ENCODE results near the gene UGT1A6.
"Not testable (repeated sequence)": the region's sequence is repeated elsewhere in the genome, so short reads cannot be mapped to it uniquely, and the experiment has no call there.

Gene UGT1A6

DNA sequence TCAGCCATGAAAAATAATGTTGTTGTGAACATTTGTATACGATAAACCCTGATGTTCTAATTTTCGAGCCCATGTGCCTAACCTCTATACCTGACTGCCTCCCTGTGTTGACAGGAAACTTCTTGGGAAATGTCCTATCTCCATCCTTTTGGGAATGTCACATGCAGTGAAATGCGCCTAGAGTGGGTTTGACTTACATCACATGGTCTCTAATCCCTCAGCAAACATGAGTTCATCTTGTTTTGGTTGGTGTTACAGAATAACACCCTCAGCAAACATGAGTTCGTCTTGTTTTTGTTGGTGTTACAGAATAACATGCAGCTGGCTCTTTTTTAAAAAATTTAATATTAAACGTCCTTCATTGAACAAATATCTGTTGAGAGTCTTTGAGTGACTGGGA, 4.3 kb upstream of the UGT1A6 start:
- DNase-seq, result no peak

DNA sequence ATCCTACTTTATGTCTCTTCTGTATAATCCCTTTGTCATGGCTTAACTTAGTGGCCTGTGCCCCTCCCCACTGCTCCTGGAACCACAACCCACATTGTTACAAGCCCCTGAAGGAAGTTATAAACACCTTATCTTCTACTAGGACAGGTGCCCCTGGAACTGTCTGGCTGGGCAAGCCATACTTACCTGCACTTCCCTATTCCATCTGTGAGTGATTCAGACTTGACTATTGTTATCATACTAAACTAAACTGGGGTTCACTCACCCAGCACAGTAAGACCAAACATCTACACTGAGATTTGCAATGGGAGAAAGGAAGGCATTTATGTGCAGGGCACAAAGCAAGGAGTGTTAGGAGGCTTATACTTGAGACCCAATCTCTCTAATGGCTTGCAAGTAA, 3.7 kb upstream of the UGT1A6 start:
- DNase-seq, result no peak

DNA sequence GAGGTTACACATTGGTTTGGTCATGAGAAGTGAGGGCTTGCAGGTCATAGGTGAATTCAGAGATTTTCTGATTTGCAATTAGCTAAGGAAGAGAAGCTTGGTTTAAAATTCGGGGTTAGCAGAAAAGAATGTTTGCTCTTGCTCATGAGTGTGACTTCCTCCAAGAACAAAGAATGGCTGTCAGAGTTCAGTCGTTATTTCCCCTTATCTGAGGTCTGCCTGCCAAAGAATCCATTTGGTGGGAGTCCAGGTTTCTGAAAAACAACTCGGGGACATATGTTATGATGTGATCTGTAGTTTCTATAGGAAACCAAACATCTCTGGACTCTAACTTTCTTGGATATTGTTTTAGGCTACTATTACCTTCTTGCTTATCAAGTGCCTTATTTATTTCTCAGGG, 3.2 kb upstream of the UGT1A6 start:
- DNase-seq, result no peak

GRCh38 chr2:233690444-233690843, 2.2 kb upstream of the UGT1A6 start:
- DNase-seq, result no peak

DNA sequence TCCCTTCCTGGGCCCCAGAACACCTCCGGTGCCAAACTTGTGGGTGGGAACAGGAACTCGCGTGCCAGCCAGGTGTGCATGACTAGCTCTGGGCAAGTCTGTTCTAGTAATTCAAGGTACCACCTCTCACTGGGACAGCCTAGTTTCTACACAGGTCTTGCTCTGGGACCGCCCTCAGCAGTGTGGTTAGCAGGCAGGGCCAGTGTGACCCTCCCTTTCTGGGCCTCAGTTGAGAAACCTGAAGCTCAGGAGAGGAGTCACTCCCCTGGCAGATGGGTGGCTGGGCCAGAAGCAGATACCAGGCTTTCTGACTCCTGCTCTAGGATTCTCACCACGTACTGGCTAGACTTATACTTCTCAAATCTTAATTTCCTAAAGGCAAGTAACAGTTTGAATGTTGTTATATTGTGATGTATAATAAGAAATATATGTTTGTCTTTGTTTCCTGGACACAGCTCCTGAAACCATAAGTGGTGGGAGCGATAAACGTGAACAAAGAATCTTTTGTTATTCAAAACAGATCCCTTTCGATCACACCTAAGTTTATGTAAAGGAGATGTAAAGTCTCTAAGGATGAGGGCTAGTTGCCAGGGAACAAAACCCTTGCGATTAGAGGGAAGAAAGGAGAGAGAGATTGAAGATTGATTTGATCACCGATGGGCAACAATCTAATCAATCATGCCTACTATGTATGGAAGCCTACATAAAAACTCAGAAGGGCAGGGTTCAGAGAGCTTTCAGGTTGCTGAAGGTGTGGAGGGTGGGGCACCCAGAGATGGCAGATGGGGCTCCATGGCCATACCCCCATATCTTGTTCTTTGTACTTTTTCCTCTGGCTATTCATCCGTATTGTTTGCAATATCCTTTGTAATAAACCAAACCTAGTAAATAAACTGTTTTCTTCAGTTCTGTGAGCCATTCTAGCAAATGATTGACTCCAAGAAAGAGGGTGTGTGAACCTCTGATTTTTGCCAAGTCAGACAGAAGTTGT, 952 bp upstream of the UGT1A6 start:
- DNase-seq, result no peak

DNA sequence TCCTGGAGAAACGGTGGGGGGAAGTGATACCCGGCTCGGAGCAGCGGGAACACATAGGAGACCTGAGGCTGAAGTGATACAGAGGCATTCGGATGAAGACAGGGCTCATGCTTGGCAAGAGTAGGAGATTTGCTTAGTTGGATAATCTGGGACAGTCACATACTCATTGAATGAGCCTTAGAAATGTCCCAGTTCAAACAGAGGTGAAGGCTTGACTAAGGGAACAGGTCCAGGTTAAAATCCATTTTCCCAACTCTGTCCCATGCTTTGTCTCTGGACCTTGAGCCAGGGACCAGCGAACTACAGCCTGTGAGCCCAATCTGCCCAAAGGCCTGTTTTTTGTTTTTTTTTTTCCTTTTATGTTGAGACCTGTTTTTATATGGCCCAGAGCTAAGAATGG, 1.3 kb downstream of the UGT1A6 start:
- DNase-seq, result no peak

GRCh38 chr2:233698740-233699139, 6.0 kb downstream of the UGT1A6 start:
- no peak for DNase-seq

DNA sequence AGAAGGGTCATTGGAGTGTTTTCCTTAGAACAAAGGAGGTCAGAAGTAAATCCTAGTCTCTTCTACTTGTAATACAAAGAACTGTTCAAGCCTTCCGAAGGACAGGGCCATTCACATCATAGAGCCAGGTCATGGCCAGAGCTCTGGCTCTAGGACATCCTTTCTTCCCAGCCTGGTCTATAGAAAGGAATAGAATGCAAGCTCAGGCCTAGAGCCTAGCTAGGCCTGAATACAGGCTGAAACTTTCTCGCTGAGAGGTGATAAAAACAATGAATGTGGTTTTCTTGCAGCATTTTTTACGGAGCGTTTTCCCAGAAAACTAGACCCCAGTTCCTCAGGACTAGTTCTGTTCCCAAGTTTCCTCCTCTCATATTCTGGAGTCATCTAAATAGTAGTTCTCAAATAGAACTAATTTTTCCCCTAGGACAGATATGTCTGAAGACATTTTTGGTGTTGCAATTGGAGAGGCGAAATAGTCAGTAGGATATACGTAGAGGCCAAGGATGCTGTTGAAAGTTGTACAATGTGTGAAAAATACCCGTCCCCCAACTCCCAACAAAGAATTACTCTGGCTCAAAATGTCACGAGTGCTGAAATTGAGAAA, 6.8 kb downstream of the UGT1A6 start:
- no peak for DNase-seq

DNA sequence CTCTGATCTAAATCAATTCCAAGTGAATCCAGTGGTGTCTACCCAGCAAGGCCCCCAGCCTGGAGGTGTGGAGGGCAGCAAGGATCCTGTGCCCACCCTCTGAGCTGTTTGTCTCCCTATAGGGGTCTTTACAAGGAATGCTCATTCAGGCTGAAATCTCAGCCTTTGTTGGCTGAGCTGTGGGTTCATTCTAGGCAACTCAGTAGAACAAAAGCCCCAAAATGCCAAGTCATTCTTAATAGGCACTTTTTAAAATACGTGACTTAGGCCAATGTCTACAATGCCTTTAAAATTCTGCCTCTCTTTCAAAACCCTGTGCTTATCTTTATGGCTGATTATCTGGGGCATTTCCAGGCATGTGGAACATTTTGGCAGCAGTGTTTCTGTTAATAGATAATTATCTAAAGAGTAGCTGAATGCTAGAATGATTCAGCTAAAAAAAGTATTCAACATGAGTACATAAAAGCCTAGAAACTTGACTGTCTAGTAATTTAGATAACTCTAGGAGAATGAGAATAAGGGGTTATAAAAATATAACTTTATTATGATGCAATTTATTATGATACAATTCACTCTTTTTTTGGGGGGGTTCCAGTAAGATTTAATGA, 7.4 kb downstream of the UGT1A6 start:
- DNase-seq, result no peak

DNA sequence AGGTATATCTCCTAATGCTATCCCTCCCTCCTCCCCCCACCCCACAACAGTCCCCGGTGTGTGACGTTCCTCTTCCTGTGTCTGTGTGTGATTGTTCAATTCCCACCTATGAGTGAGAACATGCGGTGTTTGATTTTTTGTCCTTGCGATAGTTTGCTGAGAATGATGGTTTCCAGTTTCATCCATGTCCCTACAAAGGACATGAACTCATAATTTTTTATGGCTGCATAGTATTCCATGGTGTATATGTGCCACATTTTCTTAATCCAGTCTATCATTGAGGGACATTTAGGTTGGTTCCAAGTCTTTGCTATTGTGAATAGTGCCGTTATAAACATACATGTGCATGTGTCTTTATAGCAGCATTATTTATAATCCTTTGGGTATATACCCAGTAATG, 8.2 kb downstream of the UGT1A6 start:
- DNase-seq, result not testable (repeated sequence)

DNA sequence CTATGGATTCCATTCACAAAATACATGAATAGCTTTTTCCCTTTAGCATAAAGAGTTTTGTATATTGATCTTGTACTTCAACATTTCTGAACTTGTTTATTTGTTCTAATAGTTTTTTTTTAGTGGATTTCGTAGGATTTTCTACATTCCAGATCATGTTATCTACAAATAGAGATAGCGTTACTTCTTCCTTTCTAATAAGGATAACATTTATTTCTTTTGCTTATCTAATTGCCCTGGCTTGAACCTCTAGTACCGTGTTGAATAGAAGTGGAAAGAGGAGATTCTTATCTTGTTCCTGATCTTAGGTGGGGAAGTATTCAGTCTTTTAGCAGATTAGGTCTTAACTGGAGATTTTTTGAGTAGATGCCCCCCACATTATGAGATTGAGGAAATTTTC, 9.5 kb downstream of the UGT1A6 start:
- no peak for DNase-seq

GRCh38 chr2:233705911-233706506, 13.3 kb downstream of the UGT1A6 start:
- DNase-seq, result no peak

DNA sequence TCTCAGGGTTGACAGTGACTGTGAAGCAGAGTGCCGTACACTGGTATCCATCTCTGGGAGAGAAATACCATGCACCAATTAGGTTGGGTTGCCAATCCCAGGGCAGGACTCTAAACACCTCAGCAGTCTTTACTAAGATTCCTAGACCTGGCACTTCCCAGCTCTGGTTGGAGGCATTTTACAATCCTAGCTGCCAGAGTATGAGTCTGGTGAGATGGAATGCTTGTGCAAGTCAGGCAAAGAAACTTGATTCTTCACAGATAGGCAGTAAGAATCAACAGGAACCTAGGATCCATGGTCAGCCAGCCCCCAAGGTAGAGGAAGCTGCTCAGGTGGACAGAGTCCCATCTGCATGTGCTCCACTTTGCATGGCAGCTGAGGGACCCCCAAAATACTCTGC, 14.0 kb downstream of the UGT1A6 start:
- DNase-seq, result no peak

DNA sequence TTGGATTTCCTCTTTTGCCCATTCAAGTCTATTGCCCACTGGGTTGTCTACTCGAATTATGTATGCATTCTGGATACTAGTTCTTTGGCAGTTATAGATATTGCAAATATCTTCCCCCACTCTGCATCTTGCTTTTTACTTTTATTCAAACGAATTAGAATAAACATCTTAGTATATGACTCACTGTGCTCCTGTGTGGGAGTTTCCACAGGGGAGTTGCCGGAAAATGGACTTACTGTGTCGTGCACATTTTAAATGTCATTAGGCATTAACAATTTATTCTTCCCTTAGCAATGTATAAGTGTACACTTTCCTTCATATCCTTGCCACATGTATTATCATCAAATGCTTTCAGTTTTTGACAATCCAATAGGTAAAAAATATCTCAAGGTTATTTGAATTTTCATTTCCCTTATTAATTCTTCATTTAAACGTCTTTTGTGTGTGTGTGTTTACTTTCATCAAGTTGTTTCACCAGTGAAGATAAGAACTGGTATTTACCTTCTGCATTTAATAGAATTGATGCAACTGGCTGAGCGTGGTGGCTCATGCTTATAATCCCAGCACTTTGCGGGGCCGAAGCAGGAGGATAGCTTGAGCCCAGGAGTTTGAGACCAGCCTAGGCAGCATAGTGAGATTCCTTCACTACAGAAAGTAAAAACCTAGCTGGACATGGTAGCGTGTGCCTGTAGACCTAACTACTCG, 15.4 kb downstream of the UGT1A6 start:
- DNase-seq, result no peak

DNA sequence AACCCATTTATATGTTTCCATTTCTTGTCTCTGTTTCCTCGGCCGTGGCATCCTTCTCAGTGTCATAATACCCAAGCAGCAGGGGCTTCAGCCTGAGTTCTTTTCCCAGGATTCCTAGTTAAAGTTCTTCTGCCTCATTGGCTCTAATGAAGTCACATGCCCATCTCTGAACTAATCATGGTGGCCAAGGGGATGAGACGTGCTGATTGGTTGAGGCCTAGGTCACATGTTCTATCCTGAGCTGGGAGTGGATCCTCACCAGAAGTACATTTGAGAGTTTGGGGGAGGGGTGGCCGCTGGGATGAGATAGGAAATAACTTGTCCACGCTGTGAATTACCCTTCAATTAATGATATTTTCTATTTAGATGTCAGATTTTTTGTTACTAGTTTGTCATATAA, 16.3 kb downstream of the UGT1A6 start:
- no peak for DNase-seq

DNA sequence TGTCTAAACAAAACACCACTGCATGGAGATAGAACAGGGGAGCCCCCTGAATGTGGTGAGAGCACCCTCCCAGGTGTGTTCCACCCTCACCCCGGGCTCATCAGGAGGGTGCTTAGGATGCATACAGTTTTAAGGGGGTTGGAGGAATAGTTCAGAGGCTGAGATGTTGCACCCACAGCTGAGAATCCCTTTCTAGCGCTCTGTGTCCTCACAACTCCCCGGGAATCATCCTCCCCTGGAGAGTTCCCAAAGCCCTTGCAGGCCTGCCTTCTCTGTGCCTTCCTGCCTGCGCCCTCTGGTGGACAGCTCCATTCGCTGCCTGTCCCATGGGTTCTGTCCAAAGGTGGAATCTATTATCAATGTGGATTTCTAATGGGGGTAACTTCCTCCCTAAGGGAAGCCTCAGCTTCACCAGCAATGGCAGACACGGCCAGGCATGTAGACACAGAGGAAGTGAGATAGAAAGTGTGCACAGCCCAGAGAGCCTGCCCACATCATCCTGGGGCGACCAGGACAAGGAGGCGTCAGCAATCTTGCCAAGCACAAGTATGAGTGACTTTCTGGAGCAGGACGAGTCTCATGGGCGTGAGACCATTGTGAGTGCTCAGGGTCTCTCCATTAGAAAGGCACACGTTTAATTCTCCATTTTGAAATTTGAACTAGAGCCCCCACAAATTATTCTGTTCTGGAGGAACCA, 18.8 kb downstream of the UGT1A6 start:
- peak; percentile 63 for DNase-seq

DNA sequence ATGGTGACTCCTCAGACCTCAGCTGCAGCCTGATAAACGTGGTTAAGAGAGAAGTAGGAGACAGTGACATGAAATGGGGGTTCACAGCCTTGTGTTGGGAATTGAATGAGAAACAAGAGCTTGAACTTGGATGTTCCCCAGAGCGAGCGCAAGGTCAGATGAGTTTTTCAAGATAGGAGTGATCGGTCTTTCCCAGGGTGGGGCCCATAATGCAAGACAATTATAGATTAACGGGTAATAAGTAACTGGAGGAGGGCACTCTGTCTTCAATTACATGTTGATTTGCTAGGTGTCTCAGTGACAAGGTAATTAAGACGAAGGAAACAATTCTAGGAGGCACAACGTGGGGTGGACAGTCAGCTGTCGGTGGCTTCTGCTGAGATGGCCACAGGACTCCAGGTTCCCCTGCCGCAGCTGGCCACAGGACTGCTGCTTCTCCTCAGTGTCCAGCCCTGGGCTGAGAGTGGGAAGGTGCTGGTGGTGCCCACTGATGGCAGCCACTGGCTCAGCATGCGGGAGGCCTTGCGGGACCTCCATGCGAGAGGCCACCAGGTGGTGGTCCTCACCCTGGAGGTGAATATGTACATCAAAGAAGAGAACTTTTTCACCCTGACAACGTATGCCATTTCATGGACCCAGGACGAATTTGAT, 20.0 kb downstream of the UGT1A6 start, which contains the start of gene UGT1A5:
TSS of gene UGT1A5 (plus strand) at position 297 of the 651 bp plus-strand sequence. CDS start at position 382, 85 bp downstream.
- no peak for DNase-seq

- no peak for DNase-seq
Observed at GRCh38 chr2:233713262-233713615, 20.5 kb downstream of the UGT1A6 start.

GRCh38 chr2:233714121-233714520, 21.4 kb downstream of the UGT1A6 start:
- no peak for DNase-seq

- no peak for DNase-seq
Observed at GRCh38 chr2:233718552-233718951, 25.9 kb downstream of the UGT1A6 start, which contains the start of gene UGT1A4. TSS of gene UGT1A4 (plus strand) at chr2:233718736. CDS start at chr2:233718821, 85 bp downstream.

DNA sequence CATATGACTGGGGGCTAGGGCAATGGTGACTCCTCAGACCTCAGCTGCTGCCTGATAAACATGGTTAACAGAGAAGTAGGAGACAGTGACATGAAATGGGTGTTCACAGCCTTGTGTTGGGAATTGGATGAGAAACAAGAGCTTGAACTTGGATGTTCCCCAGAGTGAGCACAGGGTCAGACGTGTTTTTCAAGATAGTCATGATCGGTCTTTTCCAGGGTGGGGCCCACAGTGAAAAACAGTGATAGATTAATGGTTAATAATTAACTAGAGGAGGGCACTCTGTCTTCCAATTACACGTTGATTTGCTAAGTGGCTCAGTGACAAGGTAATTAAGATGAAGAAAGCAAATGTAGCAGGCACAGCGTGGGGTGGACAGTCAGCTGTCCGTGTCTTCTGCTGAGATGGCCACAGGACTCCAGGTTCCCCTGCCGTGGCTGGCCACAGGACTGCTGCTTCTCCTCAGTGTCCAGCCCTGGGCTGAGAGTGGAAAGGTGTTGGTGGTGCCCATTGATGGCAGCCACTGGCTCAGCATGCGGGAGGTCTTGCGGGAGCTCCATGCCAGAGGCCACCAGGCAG, 36.1 kb downstream of the UGT1A6 start, which contains the start of gene UGT1A3:
TSS of gene UGT1A3 (plus strand) at position 320 of the 579 bp plus-strand sequence. CDS start at position 405, 85 bp downstream.
- DNase-seq, result no peak

All from right hindlimb (tissue), 1 donor.